GM19025 (cell line): ENCODE data around the gene HSP90AA1.
"Not testable (repeated sequence)": the region's sequence is repeated elsewhere in the genome, so short reads cannot be mapped to it uniquely, and the experiment has no call there.

ENCODE experiments used
- ATAC-seq: cut with Tn5 transposase; IDR thresholded peaks from one replicate; pipeline ENCODE4 v1.9.1; 2021; ENCODE audit warnings: mild to moderate bottlenecking, low read depth, moderate library complexity; ENCODE audit not compliant: unreplicated experiment

Gene HSP90AA1

DNA sequence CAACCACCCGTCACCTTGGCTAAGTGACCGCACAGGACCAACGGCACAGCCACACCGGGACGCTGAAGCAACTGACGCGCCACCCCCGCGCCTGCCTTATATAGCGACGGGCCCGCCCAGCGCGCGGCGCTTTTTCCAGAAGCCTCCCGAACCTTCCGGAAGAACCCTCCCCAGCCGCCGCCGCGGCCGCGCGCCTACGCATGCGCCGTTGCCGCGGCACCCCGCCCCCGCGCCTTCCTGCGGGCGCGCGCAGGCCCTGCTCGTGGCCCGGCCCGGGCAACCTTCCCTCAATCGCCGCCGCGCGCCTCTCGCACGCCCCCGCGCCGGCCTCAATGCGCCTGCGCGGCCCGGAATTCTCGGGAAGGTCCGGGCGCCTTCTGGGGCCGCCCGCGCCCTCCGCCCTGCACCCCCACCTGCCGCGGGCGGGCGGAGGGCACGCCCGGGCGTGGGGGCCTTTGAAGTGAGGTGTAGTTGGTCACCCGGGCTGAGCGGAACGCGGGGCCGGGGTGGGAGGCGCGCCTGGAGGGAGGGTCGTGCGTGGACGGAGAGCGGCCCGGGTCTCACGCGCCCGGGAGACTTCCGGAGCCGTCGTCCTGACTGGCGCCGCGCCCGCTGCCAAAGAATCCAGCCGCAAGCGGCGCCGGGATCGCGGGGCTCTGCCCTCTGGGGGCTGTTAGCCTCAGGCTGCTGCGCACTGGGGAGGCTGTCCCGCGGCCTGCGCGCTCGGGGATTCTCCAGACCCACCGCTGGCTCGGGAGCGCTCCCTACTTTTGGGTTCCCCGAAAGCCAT lies at the start of gene HSP90AA1:
Gene HSP90AA1, minus strand, starts transcription at position 73 of the 790 bp plus-strand sequence. CDS start 666 bp downstream, outside the sequence.
- peak; percentile 81 for ATAC-seq

DNA sequence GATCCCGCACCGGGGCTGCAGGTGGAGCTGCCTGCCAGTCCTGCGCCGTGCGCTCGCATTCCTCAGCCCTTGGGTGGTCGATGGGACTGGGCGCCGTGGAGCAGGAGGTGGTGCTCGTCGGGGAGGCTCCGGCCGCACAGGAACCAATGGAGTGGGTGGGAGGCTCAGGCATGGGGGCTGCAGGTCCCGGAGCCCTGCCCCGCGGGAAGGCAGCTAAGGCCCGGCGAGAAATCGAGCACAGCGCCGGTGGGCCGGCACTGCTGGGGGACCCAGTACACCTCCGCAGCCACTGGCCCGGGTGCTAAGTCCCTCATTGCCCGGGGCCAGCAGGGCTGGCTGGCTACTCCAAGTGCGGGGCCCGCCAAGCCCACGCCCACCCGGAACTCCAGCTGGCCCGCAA lies 48.6 kb upstream of the HSP90AA1 start:
- not testable (repeated sequence) for ATAC-seq

DNA sequence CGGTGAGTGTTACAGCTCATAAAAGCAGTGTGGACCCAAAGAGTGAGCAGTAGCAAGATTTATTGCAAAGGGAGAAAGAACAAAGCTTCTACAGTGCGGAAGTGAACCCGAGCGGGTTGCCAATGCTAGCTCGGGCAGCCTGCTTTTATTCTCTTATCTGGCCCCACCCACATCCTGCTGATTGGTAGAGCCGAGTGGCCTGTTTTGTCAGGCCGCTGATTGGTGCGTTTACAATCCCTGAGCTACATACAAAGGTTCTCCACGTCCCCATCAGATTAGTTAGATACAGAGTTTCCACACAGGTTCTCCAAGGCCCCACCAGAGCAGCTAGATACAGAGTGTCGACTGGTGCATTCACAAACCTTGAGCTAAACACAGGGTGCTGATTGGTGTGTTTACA lies 47.9 kb upstream of the HSP90AA1 start:
- not testable (repeated sequence) for ATAC-seq

DNA sequence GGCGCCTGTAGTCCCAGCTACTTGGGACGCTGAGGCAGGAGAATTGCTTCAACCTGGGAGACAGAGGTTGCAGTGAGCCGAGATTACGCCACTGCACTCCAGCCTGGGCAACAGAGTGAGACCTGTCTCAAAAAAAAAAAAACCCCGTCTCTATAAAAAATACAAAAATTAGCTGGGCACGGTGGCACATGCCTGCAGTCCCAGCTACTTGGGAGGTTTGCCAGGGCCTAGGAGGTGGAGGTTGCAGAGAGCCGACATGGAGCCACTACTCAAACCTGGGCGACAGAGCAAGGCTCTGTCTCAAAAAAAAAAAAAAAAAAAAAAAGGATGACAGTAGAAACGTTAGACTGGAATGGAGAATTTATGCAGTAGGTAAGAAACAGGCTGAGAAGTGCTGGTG lies 47.2 kb upstream of the HSP90AA1 start:
- ATAC-seq: not testable (repeated sequence)

DNA sequence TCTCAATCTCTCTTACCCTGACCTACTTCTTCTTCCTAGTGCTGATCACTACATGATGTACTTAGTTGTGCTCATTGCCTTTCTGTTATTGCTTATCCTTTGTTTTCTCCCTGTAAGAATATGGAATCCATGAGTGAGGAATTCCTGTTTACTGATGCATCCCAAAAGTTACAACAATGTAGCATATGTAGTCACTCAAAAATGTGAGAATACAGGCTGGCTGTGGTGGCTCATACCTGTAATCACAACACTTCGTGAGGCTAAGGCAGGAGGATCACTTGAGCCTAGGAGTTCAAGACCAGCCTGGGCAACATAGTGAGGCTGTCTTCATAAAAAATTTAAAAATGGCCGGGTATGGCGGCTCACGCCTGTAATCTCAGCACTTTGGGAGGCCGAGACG lies 44.9 kb upstream of the HSP90AA1 start:
- no peak for ATAC-seq

DNA sequence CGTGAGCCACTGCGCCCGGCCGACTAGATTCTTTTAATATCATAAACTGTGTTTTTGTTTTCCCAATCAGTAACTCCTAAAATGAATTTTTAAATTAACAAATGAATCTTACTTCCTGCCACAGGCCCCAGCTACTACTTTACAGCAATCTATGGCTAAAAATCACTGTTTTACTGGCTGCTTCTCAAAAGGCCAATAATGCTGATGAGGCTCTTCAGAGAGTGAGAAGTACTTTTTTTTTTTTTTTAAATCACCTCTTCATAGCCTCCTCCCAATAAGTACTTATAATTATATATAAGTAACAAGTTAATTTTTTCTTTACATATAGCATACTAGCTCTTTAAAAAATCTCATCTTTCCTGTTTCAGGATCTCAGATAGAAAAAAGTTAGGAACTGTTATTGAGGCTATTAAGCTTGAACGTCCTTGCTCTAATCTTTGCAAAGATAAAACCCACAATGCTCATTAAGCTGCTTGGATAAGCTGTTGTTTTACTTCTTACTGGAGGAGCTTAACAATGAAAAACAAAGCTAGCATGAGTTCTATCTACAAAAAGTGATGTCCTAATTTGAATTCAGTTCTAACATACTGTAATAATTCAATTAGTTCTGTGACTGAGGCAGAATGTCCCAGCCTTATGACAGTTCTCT lies 40.1 kb upstream of the HSP90AA1 start:
- ATAC-seq: no peak

DNA sequence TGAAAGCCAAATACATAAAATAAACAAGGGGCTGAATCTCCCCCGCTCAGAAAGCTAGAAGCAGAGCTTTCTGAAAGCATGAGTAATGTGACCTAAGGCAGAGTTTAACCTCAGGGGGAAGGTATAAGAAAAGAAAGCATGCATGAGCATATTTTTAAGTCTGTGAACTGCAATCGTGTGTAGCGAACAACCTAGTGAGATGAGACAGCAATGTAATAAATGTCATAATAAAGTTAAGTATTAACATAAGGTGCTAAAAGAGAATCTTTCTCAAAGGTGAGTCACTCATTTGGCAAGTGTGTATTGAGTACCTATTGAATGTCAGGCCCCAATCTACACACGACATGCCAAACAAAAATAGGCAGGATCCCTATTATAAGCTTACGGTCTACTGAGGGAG lies 38.7 kb upstream of the HSP90AA1 start:
- ATAC-seq: no peak

DNA sequence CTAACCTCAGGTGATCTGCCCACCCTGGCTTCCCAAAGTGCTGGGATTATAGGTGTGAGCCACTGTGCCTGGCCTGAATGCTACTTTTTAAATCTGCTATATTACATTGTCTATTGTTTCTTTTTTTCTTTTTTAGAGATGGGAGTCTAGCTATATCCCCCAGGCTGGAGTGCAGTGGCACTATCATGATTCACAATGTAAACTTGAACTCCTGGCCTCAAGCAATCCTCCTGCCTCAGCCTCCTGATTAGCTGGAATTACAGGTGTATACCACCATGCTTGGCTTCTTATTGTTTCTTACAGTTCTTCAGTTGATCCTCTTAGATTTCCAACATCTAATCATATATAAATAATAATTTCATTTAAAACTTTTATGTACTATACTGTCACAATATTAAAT lies 37.6 kb upstream of the HSP90AA1 start:
- no peak for ATAC-seq

DNA sequence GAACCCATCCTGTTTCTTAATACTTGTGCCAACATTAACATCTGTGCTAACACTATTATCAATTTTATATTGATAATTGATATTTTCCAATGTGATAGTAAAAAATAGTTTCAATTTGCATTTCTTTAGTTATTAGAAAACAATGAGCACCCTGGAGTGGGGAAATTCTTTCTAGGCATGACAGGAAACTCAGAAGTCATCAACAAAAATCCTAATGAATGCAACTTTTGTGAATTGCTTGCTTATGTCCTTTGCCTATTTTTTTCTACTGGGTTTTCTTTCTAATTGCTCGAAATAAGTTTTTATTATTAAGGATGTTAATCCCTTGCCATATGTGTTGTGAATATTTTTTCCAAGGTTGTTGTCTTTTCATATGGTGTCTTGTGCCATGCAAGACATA lies 34.7 kb upstream of the HSP90AA1 start:
- no peak for ATAC-seq

DNA sequence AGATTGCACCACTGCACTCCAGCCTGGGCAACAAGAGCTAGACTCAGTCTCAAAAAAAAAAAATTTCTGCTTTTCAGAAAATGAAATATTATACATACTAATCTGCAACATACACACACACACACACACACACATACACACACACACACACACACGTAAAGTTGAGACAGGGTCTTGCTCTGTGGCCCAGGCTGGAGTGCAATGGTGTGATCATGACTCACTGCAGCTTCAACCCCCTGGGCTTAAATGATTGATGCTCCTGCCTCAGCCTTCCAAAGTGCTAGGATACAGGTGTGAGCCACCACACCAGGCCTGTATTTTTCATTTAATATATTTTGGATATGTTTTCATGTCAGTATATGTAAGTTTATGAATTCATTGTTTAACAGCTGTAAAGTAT lies 34.0 kb upstream of the HSP90AA1 start:
- ATAC-seq: no peak

DNA sequence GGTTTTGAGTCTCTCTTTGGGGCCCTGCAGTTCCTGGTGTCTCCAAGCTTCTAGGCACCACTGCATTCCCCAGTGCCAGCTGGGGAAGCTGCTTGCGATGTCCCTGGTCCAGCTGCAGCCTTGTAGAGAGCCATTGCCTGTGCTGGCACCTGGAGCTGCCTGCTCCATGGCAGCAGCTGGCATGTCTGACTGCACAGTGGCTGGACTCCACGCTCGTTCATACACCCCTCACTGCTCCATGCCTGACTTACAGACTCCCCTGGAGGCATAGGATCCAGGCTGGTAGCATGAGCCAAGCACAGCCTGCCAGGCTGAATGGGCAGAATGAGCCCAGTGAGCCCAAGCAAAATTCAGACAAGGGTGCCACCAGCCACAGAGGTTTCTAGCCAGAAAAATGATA lies 31.0 kb upstream of the HSP90AA1 start:
- ATAC-seq: no peak

DNA sequence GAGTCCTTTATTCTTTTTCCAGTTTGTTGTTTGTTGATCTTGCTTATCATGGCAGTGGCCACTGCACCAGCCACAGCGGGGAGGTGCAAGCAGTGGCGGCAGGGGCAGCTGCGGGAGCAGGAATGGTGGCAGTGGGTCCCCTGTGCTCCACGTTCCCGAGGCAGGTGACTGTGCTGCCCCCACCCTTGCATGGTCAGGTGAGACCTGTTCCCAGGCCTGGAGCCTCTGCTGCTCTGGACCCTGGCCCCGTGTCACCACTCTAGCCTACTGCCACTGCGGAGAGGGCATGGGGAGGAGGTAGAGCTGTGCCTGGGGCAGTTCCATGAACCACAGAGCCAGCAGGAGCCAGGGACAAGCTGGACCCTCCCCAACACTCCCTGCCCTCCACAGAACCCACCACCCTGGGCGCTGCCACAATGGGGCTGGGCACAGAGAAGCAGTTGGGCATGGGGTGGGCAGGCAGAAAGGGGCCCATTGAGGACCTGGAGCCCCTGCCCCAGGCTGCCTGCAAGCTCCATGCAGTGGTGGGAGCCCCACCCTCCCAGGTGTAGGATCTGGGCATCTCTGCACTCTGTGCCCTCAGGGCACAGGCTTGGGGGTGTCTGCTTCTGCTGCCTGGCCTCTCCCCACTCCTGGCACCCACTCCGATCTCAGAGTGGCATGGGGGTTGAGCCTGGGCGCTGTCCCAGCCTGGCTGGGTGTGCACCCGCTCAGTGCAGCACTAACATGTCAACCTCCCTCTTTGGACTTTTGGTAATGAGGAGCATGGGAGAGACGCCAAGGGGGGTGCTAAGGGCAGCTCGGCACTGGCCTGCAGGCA lies 29.7 kb upstream of the HSP90AA1 start:
- no peak for ATAC-seq

DNA sequence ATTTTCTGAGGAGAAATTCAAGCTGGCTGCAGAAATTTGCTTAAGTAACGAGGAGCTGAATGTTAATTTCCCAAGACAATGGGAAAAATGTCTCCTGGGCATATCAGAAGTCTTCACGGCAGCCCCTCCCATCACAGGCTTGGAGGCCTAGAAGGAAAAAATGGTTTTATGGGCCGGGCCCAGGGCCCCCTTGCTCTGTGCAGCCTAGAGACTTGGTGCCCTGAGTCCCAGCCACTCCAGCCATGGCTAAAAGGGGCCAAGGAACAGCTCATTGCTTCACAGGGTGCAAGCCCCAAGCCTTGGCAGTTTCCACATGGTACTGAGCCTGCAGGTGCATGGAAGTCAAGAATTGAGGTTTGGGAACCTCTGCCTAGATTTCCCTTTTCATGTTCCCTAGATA lies 24.3 kb upstream of the HSP90AA1 start:
- ATAC-seq: no peak

DNA sequence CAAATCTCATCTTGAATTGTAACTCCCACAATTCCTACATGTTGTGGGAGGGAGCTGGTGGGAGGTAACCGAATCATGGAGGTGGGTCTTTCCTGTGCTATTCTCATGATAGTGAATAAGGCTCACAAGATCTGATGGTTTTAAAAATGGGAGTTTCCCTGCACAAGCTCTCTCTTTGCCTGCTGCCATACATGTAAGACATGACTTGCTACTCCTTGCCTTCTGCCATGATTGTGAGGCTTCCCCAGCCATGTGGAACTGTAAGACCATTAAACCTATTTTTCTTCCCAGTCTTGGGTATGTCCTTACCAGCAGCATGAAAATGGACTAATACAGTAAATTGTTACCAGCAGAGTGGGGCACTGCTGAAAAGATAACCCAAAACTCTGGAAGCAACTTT lies 22.5 kb upstream of the HSP90AA1 start:
- not testable (repeated sequence) for ATAC-seq

DNA sequence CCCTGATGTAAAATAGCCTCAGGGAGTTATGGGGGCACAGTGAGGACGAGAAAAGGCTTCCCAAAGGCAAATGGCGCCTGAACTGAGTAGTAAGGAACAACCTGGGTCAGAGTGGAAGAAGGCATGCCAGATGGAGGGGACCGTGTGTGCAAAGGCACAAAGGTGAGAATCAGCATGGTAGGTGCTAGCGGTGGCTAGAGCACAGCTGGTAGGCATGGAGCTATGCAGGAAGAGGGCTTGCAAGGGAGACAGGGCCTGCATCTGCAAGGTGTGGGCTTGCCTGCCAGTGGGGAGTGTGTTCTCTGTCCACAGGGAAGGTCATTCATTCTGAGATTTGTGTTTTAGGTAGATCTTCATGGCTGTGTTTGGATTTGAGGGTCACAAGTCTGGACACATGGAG lies 18.5 kb upstream of the HSP90AA1 start:
- no peak for ATAC-seq

DNA sequence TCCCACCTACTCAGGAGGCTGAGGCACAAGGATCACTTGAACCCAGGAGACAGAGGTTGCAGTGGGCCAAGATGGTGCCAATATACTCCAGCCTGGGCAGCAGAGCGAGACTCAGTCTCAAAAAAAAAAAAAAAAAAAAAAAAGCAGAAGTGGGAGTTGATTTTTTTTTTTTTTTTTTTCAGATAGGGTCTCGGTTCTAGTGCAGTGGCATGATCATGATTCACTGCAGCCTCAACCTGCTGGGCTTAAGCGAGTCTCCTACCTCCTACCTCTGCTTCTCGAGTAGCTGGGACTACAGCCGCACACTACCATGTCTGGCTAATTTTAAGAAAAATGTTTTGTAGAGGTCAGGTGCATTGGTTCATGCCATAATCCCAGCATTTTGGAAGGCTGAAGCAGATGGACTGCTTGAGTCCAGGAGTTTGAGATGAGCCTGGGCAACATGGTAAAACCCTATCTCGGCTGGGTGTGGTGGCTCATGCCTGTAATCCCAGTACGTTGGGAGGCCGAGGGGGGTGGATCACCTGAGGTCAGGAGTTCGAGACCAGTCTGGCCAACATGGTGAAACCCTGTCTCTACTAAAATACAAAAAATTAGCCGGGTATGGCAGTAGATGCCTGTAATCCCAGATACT lies 16.3 kb upstream of the HSP90AA1 start:
- no peak for ATAC-seq

DNA sequence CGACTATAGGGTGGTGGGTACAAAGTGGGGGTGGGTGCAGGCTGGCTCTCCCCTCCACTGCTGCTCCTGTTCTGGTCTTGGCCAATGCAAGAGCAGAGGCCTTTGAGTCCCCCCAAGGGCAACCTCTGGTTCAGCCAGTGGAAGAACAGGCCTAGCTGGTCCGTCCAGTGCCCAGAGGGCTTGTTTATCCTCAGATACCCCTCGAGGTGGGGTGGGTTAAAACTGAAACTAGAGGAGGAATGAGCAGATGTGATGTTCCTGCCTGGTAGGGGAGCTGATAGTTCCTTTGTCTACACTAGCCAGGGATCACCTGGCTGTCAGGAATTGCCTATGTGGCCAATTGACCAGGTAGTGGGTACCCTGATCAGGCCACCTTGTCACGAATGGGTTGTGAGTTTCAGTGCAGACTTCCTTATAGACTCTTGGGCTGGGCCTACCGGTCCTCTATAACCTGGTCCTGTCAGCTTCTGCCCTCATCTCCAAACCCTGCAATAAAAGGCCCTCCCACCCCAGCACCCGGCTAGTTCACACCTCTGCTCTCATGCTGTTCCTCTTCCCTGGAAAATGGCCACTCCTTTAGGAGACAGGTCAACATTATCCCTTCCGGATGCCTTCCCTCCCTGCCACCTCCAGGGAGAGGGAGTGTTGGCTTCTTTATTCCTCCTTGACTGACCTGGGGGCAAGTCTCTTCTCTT lies 10.7 kb upstream of the HSP90AA1 start:
- no peak for ATAC-seq

DNA sequence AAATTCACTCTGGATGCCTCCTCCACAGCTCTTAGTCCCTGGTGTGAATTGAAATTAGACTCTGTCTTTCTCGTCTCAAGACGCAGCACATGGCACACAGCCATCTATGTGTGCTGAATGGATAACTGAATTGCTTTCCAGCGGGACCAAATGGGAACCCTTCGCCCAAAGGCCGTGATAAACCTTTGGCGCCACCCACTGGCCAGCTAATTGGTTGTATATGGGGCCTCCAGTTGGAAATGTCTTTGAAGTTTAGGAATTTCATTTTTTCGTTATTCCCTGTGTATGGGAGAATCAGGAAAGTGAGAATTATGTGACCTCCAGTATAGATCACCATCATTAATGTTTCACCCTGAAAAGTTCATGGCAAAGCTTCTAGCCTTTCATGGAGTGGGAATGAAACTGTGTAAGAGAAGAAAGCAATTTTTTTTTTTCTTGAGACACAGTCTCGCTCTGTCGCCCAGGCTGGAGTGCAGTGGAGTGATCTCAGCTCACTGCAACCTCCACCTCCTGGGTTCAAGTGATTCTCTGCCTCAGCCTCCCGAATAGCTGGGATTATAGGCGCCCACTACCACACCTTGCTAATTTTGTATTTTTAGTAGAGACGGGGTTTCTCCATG lies 9.8 kb upstream of the HSP90AA1 start:
- ATAC-seq: no peak

DNA sequence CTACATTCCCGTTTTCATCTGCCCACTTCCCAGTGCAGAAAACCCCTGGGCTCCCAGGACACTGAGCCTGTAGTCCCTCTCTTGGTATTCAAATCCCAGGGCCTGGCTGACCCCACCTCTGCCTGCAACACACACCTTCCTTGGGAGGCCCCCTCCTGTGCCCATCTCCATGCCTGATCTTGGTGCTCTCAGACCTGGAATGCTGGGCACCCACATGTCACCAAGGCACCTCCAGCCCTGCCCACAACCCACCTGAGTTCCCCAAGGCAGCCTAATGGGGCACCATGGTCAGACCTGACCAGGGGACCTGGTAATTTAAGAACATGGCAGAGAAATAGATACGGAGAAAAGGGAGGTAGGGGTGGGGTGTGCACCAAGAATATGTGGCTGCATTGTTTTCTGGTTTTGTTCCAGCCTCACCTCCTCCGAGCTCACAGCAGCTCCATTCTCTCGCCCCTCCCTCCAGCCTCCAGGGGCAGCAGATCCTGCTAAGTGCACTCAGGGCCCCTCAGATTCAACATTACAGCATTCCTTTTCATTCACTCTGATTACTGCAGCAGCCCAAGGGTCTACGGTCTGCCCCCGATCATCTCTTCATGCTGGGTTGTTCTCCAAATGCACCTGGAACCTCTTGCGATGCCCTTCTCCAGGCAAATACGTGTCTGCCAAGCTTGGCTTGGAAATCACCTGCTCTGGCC lies 9.2 kb upstream of the HSP90AA1 start:
- no peak for ATAC-seq
